GM12878 (cell line): ENCODE results near the gene DVL2. TPM values are rescaled to one million over a fixed set of nuclear protein-coding genes. Genes with fewer than 3 reads are reported as not detected.
A peak's percentile ranks its signal among the peaks of the same experiment; 100 is the strongest.

Experiments
- FOS ChIP-seq: IDR thresholded peaks from 3 replicates; pipeline ENCODE4 v1.6.1; 2011; ENCODE audit warnings: borderline replicate concordance; ENCODE audit not compliant: insufficient read length; ENCODE audit errors: extremely low read depth
- HCFC1 ChIP-seq: fragments of 150-350 bp; IDR thresholded peaks from 2 replicates; pipeline ENCODE4 v1.6.1; 2014; ENCODE audit warnings: low read length
- IRF4 ChIP-seq: IDR thresholded peaks from 2 replicates; pipeline ENCODE4 v1.6.1; 2011; ENCODE audit warnings: low read depth, low read length
- MAX ChIP-seq: IDR thresholded peaks from 2 replicates; pipeline ENCODE4 v1.6.1; 2012; ENCODE audit warnings: low read depth, low read length, improper control_type of control experiment
- MEF2A ChIP-seq: IDR thresholded peaks from 2 replicates; pipeline ENCODE4 v1.6.1; 2011; ENCODE audit warnings: low read depth, mild to moderate bottlenecking, low read length, moderate library complexity; ENCODE audit not compliant: insufficient read depth
- MLLT1 ChIP-seq: fragments of 450-650 bp; IDR thresholded peaks from 2 replicates; pipeline ENCODE4 v1.6.1; 2016; ENCODE audit warnings: mild to moderate bottlenecking
- MXI1 ChIP-seq: fragments of 150-350 bp; IDR thresholded peaks from 2 replicates; pipeline ENCODE4 v1.6.1; 2011; ENCODE audit warnings: low read depth, mild to moderate bottlenecking, inconsistent platforms, low read length, improper control_type of control experiment
- NRF1 ChIP-seq: conservative IDR thresholded peaks from 2 replicates; pipeline ENCODE4 v1.6.1; 2011; ENCODE audit warnings: mild to moderate bottlenecking, low read depth, low read length, improper control_type of control experiment
- PKNOX1 ChIP-seq: fragments of 450-650 bp; IDR thresholded peaks from 2 replicates; pipeline ENCODE4 v1.6.1; 2016; ENCODE audit warnings: mild to moderate bottlenecking
- PML ChIP-seq: IDR thresholded peaks from 2 replicates; pipeline ENCODE4 v1.6.1; 2012; ENCODE audit warnings: low read length, inconsistent platforms
- RELB ChIP-seq: fragments of 450-650 bp; IDR thresholded peaks from 2 replicates; pipeline ENCODE4 v1.6.1; 2017; ENCODE audit warnings: low read depth, mild to moderate bottlenecking, moderate library complexity
- SMAD1 ChIP-seq: fragments of 450-650 bp; IDR thresholded peaks from 2 replicates; pipeline ENCODE4 v1.6.1; 2018; ENCODE audit warnings: mild to moderate bottlenecking, low read depth; ENCODE audit not compliant: partially characterized antibody
- TCF7 ChIP-seq: IDR thresholded peaks from 2 replicates; pipeline ENCODE4 v1.6.1; 2014; ENCODE audit warnings: antibody characterized with exemption, borderline replicate concordance
- YY1 ChIP-seq: IDR thresholded peaks from 2 replicates; pipeline ENCODE4 v1.6.1; 2011; ENCODE audit warnings: low read depth, mild to moderate bottlenecking, low read length
- ZBTB33 ChIP-seq: fragments of 450-650 bp; IDR thresholded peaks from 2 replicates; pipeline ENCODE4 v1.6.1; 2017; ENCODE audit warnings: mild to moderate bottlenecking
- ZZZ3 ChIP-seq: IDR thresholded peaks from 2 replicates; pipeline ENCODE4 v1.6.1; 2011; ENCODE audit warnings: low read depth; ENCODE audit not compliant: control insufficient read depth, insufficient read length
- polyA plus RNA-seq, 11 experiments: library from polyadenylated mRNA; depleted of rRNA in 4 of 11; unstranded in 6 of 11; stranded (reverse) in 5 of 11; fragments of >200 nt; fragmentation: Nextera tagmentation in 4 of 11; fragmentation: Illumina TruSeq in 1 of 11; extraction: Ambion mirVana in 4 of 11; extraction: Trizol in 1 of 11; gene quantifications; 1 replicate in 1 of 11; 2 replicates in 10 of 11; pipeline versions ENCODE4 v1.2.1 to v1.2.3, GENCODE V29; 2011 to 2016; ENCODE audit warnings: inconsistent platforms in 2 of 11, missing spikeins in 2 of 11, low read depth in 1 of 11
- total RNA-seq, 4 experiments: library from RNA; depleted of rRNA in 3 of 4; stranded (reverse); fragments of >200 nt in 3 of 4; fragmentation: Illumina TruSeq in 1 of 4; extraction: Trizol in 1 of 4; gene quantifications; 2 replicates each; pipeline versions ENCODE4 v1.2.1 to v1.2.3, GENCODE V29; 2013 to 2021
- TF ChIP-seq, protein P1 (sequence below): IDR thresholded peaks from 2 replicates; pipeline ENCODE4 v1.6.1; 2012; ENCODE audit warnings: improper control_type of control experiment, low read depth, low read length; ENCODE audit not compliant: insufficient replicate concordance

Gene DVL2
- total and polyA plus RNA-seq, 10 of the 15 experiments (the other 5 are each of a cell fraction or from before 2014, with no cell fraction given) = 0.97 to 44.8 (median 23.2) TPM

DNA sequence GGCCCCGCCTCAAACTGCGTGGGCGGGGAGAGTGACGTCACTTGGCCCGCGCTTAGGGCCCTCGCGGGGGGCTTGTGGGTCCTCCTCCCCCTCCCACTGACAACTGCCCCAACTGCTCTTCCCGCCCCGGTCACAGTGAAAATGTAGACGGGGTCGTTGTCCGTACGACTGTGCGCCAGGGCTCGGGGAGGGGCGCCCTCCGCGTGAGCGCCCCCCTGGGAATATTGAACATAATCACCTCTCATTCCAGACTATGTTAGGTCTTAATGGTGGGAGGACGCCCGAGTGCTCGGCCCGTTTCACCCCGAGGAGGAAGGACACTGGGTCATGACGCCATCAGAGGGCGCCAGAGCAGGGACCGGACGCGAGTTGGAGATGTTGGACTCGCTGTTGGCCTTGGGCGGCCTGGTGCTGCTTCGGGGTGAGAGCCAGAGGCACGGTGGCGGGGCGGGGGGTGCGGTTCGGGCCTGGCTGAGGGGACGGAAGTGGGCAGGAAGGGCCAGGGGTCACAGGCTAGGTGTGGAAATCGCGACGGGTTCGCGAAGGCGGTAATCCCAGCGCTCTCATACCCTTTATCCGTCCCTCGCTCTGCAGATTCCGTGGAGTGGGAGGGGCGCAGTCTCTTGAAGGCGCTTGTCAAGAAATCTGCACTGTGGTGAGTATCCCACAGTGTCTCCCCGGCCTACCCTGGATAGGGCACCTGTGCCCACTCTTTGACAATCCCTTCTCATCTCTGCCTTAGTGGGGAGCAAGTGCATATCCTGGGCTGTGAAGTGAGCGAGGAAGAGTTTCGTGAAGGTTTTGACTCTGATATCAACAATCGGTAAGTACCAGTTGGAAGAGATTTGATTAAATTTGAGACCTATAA is 18.1 kb upstream of the DVL2 start, which contains the start of gene ELP5 (continued):
- peak; percentile 29; the same call in 1 of the 2 replicates for TF ChIP-seq RELB
- TF ChIP-seq MLLT1 = peak; percentile 79
- TF ChIP-seq MEF2A = no peak
- TF ChIP-seq MXI1 = peak; percentile 83; the same call in 1 of the 2 replicates
- TF ChIP-seq NRF1 = no peak
- TF ChIP-seq MAX = no peak; the same call in 1 of the 2 replicates
- no peak for TF ChIP-seq FOS
- no peak for TF ChIP-seq TCF7
- TF ChIP-seq, protein P1, sequence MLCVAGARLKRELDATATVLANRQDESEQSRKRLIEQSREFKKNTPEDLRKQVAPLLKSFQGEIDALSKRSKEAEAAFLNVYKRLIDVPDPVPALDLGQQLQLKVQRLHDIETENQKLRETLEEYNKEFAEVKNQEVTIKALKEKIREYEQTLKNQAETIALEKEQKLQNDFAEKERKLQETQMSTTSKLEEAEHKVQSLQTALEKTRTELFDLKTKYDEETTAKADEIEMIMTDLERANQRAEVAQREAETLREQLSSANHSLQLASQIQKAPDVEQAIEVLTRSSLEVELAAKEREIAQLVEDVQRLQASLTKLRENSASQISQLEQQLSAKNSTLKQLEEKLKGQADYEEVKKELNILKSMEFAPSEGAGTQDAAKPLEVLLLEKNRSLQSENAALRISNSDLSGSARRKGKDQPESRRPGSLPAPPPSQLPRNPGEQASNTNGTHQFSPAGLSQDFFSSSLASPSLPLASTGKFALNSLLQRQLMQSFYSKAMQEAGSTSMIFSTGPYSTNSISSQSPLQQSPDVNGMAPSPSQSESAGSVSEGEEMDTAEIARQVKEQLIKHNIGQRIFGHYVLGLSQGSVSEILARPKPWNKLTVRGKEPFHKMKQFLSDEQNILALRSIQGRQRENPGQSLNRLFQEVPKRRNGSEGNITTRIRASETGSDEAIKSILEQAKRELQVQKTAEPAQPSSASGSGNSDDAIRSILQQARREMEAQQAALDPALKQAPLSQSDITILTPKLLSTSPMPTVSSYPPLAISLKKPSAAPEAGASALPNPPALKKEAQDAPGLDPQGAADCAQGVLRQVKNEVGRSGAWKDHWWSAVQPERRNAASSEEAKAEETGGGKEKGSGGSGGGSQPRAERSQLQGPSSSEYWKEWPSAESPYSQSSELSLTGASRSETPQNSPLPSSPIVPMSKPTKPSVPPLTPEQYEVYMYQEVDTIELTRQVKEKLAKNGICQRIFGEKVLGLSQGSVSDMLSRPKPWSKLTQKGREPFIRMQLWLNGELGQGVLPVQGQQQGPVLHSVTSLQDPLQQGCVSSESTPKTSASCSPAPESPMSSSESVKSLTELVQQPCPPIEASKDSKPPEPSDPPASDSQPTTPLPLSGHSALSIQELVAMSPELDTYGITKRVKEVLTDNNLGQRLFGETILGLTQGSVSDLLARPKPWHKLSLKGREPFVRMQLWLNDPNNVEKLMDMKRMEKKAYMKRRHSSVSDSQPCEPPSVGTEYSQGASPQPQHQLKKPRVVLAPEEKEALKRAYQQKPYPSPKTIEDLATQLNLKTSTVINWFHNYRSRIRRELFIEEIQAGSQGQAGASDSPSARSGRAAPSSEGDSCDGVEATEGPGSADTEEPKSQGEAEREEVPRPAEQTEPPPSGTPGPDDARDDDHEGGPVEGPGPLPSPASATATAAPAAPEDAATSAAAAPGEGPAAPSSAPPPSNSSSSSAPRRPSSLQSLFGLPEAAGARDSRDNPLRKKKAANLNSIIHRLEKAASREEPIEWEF = no peak
- TF ChIP-seq PML = peak; percentile 93; the same call in 1 of the 2 replicates
- TF ChIP-seq YY1 = peak; percentile 83
- no peak for TF ChIP-seq ZZZ3
- peak; percentile 66 for TF ChIP-seq HCFC1
- TF ChIP-seq ZBTB33 = no peak
- 0 out of 2 replicates have a peak, but pooled peaks have one; percentile 3 for TF ChIP-seq IRF4
- no peak; the same call in none of the 2 replicates for TF ChIP-seq PKNOX1
- peak; percentile 36 for TF ChIP-seq SMAD1
